ENCODE results near the gene AGBL1. TPM values are rescaled to one million over a fixed set of nuclear protein-coding genes. Genes with fewer than 3 reads are reported as not detected.

AGBL1 gene
- total and polyA plus RNA-seq, 2 experiments from 2014 or later: 0.03 TPM; not detected in 1

DNA sequence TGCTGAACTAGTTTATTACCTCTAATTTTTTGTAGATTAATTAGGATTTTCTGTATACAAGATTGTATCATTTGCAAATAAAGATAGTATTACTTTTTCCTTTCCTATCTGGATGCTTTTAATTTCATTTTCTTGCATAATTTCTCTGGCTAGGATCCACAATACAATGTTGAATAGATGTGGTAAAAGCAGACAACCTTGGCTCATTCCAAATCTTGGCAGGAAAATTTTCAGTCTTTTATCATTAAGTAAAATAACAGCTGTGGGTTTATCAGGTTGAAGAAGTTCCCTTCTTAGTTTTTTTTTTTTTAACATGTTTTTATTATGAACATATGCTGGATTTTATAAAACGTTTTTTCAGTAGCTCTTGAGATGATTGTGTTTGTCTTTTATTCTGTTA is 422.6 kb downstream of the AGBL1 start:
- Mint-ChIP-seq H3K4me3 (no peak overlapping the region), H3K9me3 (no peaks in the 10 kb centered on the region; the same call in 2 of the 3 replicates), H3K4me1 (peaks cover 17% of the 10 kb centered on the region), H3K36me3 (ENCODE audit: low read depth) (no peaks in the 10 kb centered on the region), H3K27ac (no peak overlapping the region), H3K27me3 (ENCODE audit: insufficient read depth, low read depth, poor library complexity) (no peaks in the 10 kb centered on the region)
- Histone ChIP-seq H3K27ac (ENCODE audit: low read depth) (no peak overlapping the region), H3K9me2 (ENCODE audit: insufficient read depth) (no peaks in the 10 kb centered on the region), H3K4me3 (no peak overlapping the region), H3K4me2 (no peak overlapping the region), H3K79me2 (replicated peaks; ENCODE audit: insufficient read depth) (no peaks in the 10 kb centered on the region), H4K20me1 (replicated peaks; ENCODE audit: insufficient read depth) (no peaks in the 10 kb centered on the region), H2AFZ (no peak overlapping the region), H3F3A (replicated peaks; ENCODE audit: low read depth) (no peaks in the 10 kb centered on the region), H3K4me1 (ENCODE audit: insufficient read depth) (peaks cover 2% of the 10 kb centered on the region; the same call in 1 of the 2 replicates), H3K27me3 (ENCODE audit: insufficient read depth) (no peaks in the 10 kb centered on the region), H3K36me3 (ENCODE audit: insufficient read depth) (no peaks in the 10 kb centered on the region)
- ATAC-seq: no peak
- no peak for DNase-seq (ENCODE audit: low spot score)
- TF ChIP-seq EZH2 (IDR thresholded peaks at IDR 0.05; ENCODE audit: low read depth, unreplicated experiment): no peak

DNA sequence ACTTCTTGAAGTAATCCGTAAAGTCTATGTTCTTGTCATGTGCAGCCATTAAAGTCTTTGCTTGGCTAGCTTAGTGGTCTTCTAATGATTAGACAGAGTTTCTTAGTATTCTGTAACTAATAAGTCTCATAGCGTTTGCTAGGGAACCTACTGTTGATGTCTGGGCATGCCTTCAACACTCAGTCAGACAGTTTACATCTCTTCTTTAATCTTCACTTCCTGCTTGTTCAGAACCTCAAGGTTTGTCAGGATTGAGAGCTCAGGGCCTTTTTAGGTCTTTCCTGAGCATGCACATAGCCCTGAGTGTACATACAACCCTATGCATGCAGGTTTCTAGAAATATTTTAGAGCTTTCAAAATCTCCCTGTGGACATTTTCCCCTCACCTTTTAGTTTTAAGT is 426.3 kb downstream of the AGBL1 start:
- no peaks in the 10 kb centered on the region for H3K79me2 ChIP-seq (replicated peaks; ENCODE audit: insufficient read depth)
- no peak for DNase-seq (ENCODE audit: low spot score)
- no peaks in the 10 kb centered on the region for H3K27me3 ChIP-seq (ENCODE audit: insufficient read depth)
- no peak overlapping the region for H3K4me3 Mint-ChIP-seq
- H3F3A ChIP-seq (replicated peaks; ENCODE audit: low read depth): no peaks in the 10 kb centered on the region
- no peak overlapping the region for H2AFZ ChIP-seq
- peaks cover 14% of the 10 kb centered on the region for H3K4me1 Mint-ChIP-seq
- H3K4me3 ChIP-seq: no peak overlapping the region
- no peaks in the 10 kb centered on the region for H3K36me3 ChIP-seq (ENCODE audit: insufficient read depth)
- H3K9me3 Mint-ChIP-seq: no peaks in the 10 kb centered on the region; the same call in 2 of the 3 replicates
- no peak overlapping the region for H3K27ac ChIP-seq (ENCODE audit: low read depth)
- H3K27me3 Mint-ChIP-seq (ENCODE audit: insufficient read depth, low read depth, poor library complexity): peaks cover 2% of the 10 kb centered on the region
- no peaks in the 10 kb centered on the region for H4K20me1 ChIP-seq (replicated peaks; ENCODE audit: insufficient read depth)
- no peaks in the 10 kb centered on the region for H3K36me3 Mint-ChIP-seq (ENCODE audit: low read depth)
- no peaks in the 10 kb centered on the region; the same call in 1 of the 2 replicates for H3K4me1 ChIP-seq (ENCODE audit: insufficient read depth)
- no peaks in the 10 kb centered on the region for H3K9me2 ChIP-seq (ENCODE audit: insufficient read depth)
- H3K4me2 ChIP-seq: no peak overlapping the region
- no peak for ATAC-seq
- no peak overlapping the region for H3K27ac Mint-ChIP-seq
- no peak for TF ChIP-seq POLR2AphosphoS5 (IDR thresholded peaks at IDR 0.05; ENCODE audit: low read depth)
- TF ChIP-seq EZH2 (IDR thresholded peaks at IDR 0.05; ENCODE audit: low read depth, unreplicated experiment): no peak
- TF ChIP-seq EZH2phosphoT487 (IDR thresholded peaks at IDR 0.05; ENCODE audit: unreplicated experiment): no peak
- TF ChIP-seq STAT1 (IDR thresholded peaks at IDR 0.05; ENCODE audit: unreplicated experiment): no peak
- TF ChIP-seq ZNF462 (CRISPR knock-in tag; IDR thresholded peaks at IDR 0.05): no peak
- no peak for TF ChIP-seq ZNF331 (CRISPR knock-in tag; IDR thresholded peaks at IDR 0.05; ENCODE audit: low read depth)
- TF ChIP-seq ZNF114 (CRISPR knock-in tag; IDR thresholded peaks at IDR 0.05): no peak
- no peak for TF ChIP-seq ETS1 (IDR thresholded peaks at IDR 0.05)
- no peak for TF ChIP-seq JUNB (IDR thresholded peaks at IDR 0.05; ENCODE audit: unreplicated experiment)
- TF ChIP-seq, protein P1, sequence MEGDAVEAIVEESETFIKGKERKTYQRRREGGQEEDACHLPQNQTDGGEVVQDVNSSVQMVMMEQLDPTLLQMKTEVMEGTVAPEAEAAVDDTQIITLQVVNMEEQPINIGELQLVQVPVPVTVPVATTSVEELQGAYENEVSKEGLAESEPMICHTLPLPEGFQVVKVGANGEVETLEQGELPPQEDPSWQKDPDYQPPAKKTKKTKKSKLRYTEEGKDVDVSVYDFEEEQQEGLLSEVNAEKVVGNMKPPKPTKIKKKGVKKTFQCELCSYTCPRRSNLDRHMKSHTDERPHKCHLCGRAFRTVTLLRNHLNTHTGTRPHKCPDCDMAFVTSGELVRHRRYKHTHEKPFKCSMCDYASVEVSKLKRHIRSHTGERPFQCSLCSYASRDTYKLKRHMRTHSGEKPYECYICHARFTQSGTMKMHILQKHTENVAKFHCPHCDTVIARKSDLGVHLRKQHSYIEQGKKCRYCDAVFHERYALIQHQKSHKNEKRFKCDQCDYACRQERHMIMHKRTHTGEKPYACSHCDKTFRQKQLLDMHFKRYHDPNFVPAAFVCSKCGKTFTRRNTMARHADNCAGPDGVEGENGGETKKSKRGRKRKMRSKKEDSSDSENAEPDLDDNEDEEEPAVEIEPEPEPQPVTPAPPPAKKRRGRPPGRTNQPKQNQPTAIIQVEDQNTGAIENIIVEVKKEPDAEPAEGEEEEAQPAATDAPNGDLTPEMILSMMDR (conservative IDR thresholded peaks at IDR 0.05; ENCODE audit: low read depth in 2 of 2): no peak
- no peak for TF ChIP-seq NANOG (IDR thresholded peaks at IDR 0.05; ENCODE audit: borderline replicate concordance)

Measured in GM23338 (cell line).